CD4-positive, alpha-beta T cell (primary cell): ENCODE measurements around the gene GNAQ. TPM values are rescaled to one million over a fixed set of nuclear protein-coding genes. Genes with fewer than 3 reads are reported as not detected.

Experiments
- ATAC-seq: fragments of 200-7000 bp; cut with Tn5 transposase; one replicate; pipeline ENCODE4 v1.10.0; 2022; ENCODE audit warnings: mild to moderate bottlenecking; ENCODE audit not compliant: poor library complexity
- CTCF ChIA-PET: fragments of 350-600 bp; sonication (Branson Sonifier 250); formaldehyde crosslinking; loops from one replicate; lab custom pipeline; 2021; ENCODE audit warnings: antibody characterized with exemption, inconsistent platforms; lab: Charles Lee
- POLR2A ChIA-PET: fragments of 350-600 bp; sonication (Branson Sonifier 250); formaldehyde crosslinking; loops from one replicate; lab custom pipeline; 2021; ENCODE audit warnings: antibody characterized with exemption, inconsistent platforms; lab: Charles Lee
- DNase-seq, 14 experiments: peaks; one replicate each; pipeline ENCODE4 v3.0.0-alpha.2; 2013 to 2020; ENCODE audit warnings: mixed read lengths in 2 of 14
- H3K27ac ChIP-seq, 2 donors: one replicate each; pipeline versions ENCODE4 v1.5.1 to v1.7.0; 2013; ENCODE audit warnings: low read length in 2 of 2, low read depth in 1 of 2, mild to moderate bottlenecking in 1 of 2
- H3K27me3 ChIP-seq, 2 experiments: 1 replicate in 1 of 2; 2 replicates in 1 of 2; pipeline versions ENCODE4 v1.6.1 to v1.7.0; 2013; ENCODE audit warnings: low read length in 2 of 2, control low read depth in 1 of 2, mild to moderate bottlenecking in 1 of 2, moderate library complexity in 1 of 2; ENCODE audit not compliant: insufficient read depth in 2 of 2, control insufficient read depth in 1 of 2
- H3K36me3 ChIP-seq: one replicate; pipeline ENCODE4 v1.6.1; 2013; ENCODE audit warnings: low read length, control low read depth; ENCODE audit not compliant: insufficient read depth
- H3K4me1 ChIP-seq: one replicate; pipeline ENCODE4 v1.6.1; 2013; ENCODE audit warnings: low read length, control low read depth; ENCODE audit not compliant: insufficient read depth
- H3K4me3 ChIP-seq: one replicate; pipeline ENCODE4 v1.5.1; 2013; ENCODE audit warnings: mild to moderate bottlenecking, low read length, moderate library complexity
- H3K9me3 ChIP-seq, 2 experiments: 1 replicate in 1 of 2; 2 replicates in 1 of 2; pipeline versions ENCODE4 v1.6.1 to v1.7.0; 2013; ENCODE audit warnings: low read length in 2 of 2, mild to moderate bottlenecking in 2 of 2, control low read depth in 1 of 2, moderate library complexity in 1 of 2; ENCODE audit not compliant: control insufficient read depth in 1 of 2, insufficient read depth in 1 of 2
- H3K27ac Mint-ChIP-seq: one replicate; pipeline ENCODE4 v1.8.0; 2020; ENCODE audit warnings: mixed read lengths
- H3K27me3 Mint-ChIP-seq: one replicate; pipeline ENCODE4 v1.8.0; 2021; ENCODE audit warnings: mixed read lengths
- H3K36me3 Mint-ChIP-seq: one replicate; pipeline ENCODE4 v1.8.0; 2021; ENCODE audit warnings: low read depth, mixed read lengths
- H3K4me1 Mint-ChIP-seq: one replicate; pipeline ENCODE4 v1.8.0; 2021; ENCODE audit warnings: low read depth, mixed read lengths
- H3K4me3 Mint-ChIP-seq: one replicate; pipeline ENCODE4 v1.8.0; 2020; ENCODE audit warnings: mild to moderate bottlenecking, mixed read lengths
- H3K9me3 Mint-ChIP-seq: one replicate; pipeline ENCODE4 v1.8.0; 2020; ENCODE audit warnings: mixed read lengths
- intact Hi-C, 2 experiments: fragments of 100-400 bp; cut with DNase I in 1 of 2; cut with micrococcal nuclease in 1 of 2; formaldehyde crosslinking; loops; one replicate each; pipeline versions ENCODE4 v1.15.1 to v1.9.0; 2023 to 2025; cut with DNase I, micrococcal nuclease
- total RNA-seq, 174 experiments: library from RNA in 2 of 174; stranded (reverse) in 2 of 174; gene quantifications; one replicate each; pipeline ENCODE4 v1.2.3 and lab custom pipeline; 2021 to 2026
- TF ChIP-seq, protein P1 (sequence below): fragments of 200-600 bp; IDR thresholded peaks from one replicate; pipeline ENCODE4 v1.8.0; 2022; ENCODE audit warnings: antibody characterized with exemption, mild to moderate bottlenecking

The GNAQ gene
- total RNA-seq, 2 experiments from 2014 or later, result 55.5 to 55.9 TPM

GRCh38 chr9:77826116-77826515, 205.5 kb downstream of the GNAQ start:
- Mint-ChIP-seq H3K4me1 (peaks cover 54% of the 10 kb centered on the region), H3K27me3 (no peaks in the 10 kb centered on the region), H3K27ac (no peak overlapping the region), H3K36me3 (peaks cover 7% of the 10 kb centered on the region), H3K4me3 (no peak overlapping the region), H3K9me3 (no peaks in the 10 kb centered on the region)
- Histone ChIP-seq H3K4me1 (no peaks in the 10 kb centered on the region), H3K9me3 (no peaks in the 10 kb centered on the region), H3K27ac (no peak overlapping the region), H3K27me3 (no peaks in the 10 kb centered on the region), H3K36me3 (no peaks in the 10 kb centered on the region), H3K4me3 (no peak overlapping the region)
- CTCF ChIA-PET, result no interaction called here
- no peak for DNase-seq
- intact Hi-C loops, result no loop called here
- no peak for ATAC-seq
- POLR2A ChIA-PET, result no interaction called here
- TF ChIP-seq, protein P1, sequence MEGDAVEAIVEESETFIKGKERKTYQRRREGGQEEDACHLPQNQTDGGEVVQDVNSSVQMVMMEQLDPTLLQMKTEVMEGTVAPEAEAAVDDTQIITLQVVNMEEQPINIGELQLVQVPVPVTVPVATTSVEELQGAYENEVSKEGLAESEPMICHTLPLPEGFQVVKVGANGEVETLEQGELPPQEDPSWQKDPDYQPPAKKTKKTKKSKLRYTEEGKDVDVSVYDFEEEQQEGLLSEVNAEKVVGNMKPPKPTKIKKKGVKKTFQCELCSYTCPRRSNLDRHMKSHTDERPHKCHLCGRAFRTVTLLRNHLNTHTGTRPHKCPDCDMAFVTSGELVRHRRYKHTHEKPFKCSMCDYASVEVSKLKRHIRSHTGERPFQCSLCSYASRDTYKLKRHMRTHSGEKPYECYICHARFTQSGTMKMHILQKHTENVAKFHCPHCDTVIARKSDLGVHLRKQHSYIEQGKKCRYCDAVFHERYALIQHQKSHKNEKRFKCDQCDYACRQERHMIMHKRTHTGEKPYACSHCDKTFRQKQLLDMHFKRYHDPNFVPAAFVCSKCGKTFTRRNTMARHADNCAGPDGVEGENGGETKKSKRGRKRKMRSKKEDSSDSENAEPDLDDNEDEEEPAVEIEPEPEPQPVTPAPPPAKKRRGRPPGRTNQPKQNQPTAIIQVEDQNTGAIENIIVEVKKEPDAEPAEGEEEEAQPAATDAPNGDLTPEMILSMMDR, result no peak

DNA sequence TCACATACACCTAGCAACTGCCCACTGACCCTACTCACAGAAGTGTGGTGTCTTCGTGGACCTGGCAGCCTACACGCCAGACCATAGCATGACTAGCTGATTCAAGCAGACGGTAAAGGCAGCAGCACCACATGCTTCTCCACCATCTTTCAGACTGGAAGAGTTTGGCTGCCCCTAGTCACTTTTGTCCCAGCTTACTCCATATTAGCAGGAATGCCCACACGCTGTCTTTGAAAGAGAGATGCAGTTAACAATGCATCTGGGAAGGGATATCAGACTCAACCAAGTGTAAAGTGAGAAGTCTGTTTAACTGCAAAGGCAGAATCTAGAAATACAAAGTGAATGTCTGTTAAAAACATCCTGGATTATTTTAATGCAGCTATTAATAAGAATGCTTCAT, 206.2 kb downstream of the GNAQ start:
- no peak for DNase-seq
- peaks cover 62% of the 10 kb centered on the region for H3K4me1 Mint-ChIP-seq

GRCh38 chr9:77820293-77820954, 211.2 kb downstream of the GNAQ start:
- H3K9me3 ChIP-seq, result no peaks in the 10 kb centered on the region
- no peaks in the 10 kb centered on the region for H3K9me3 Mint-ChIP-seq
- ATAC-seq, result no peak
- H3K4me1 Mint-ChIP-seq, result peaks cover 33% of the 10 kb centered on the region
- ChIA-PET POLR2A (no interaction called here), CTCF (no interaction called here)
- no peak overlapping the region for H3K27ac ChIP-seq
- DNase-seq, result no peak
- intact Hi-C loops, result no loop called here
- H3K4me3 ChIP-seq, result no peak overlapping the region
- no peaks in the 10 kb centered on the region for H3K27me3 ChIP-seq
- H3K27me3 Mint-ChIP-seq, result no peaks in the 10 kb centered on the region
- no peak overlapping the region for H3K4me3 Mint-ChIP-seq
- peak overlapping the region; percentile 34 for H3K27ac Mint-ChIP-seq
- TF ChIP-seq, protein P1, result no peak
- H3K36me3 ChIP-seq, result no peaks in the 10 kb centered on the region
- H3K4me1 ChIP-seq, result no peaks in the 10 kb centered on the region
- H3K36me3 Mint-ChIP-seq, result peaks cover 13% of the 10 kb centered on the region

More for the DNA sequence above, 206.2 kb downstream of the GNAQ start:
- TF ChIP-seq, protein P1, result no peak
- no peaks in the 10 kb centered on the region for H3K27me3 ChIP-seq
- H3K9me3 Mint-ChIP-seq, result no peaks in the 10 kb centered on the region
- H3K4me3 Mint-ChIP-seq, result no peak overlapping the region
- no peak overlapping the region for H3K27ac ChIP-seq
- H3K4me3 ChIP-seq, result no peak overlapping the region
- H3K27ac Mint-ChIP-seq, result no peak overlapping the region
- peaks cover 7% of the 10 kb centered on the region for H3K36me3 Mint-ChIP-seq
- H3K27me3 Mint-ChIP-seq, result no peaks in the 10 kb centered on the region
- no peak for ATAC-seq
- no peaks in the 10 kb centered on the region for H3K4me1 ChIP-seq
- POLR2A ChIA-PET, result no interaction called here
- no peaks in the 10 kb centered on the region for H3K36me3 ChIP-seq
- intact Hi-C loops, result no loop called here
- no peaks in the 10 kb centered on the region for H3K9me3 ChIP-seq
- CTCF ChIA-PET, result no interaction called here
